Measurements from ENCODE around the gene PSMD10.

PSMD10 gene, protein sequence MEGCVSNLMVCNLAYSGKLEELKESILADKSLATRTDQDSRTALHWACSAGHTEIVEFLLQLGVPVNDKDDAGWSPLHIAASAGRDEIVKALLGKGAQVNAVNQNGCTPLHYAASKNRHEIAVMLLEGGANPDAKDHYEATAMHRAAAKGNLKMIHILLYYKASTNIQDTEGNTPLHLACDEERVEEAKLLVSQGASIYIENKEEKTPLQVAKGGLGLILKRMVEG

DNA sequence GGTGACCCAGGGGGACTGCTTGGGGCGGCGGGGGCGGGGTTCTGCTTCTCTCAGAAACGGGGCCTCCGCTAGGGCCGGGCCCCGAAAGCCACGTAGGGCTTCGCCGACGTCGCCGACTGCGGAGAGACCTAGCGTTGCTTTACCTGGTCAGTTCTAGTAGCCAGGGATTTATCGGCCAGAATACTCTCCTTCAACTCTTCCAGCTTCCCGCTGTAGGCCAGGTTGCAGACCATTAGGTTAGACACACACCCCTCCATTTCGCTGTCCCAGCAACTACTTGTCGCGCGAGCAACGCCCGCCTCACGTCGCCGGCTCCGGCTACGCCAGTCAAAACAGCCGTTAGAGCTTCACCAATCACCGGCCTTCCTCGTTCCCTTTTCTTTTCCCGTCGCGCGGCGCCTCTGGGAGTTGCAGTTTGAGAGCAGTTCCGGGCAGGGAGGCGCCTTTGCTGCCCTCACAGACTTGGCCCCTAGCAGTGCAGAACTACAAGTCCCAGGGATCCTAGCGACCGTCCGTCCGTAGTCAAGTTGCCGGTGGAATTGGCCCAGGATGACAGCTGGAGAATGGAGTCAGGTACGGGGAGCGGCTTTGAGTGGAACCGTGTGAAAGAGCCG is at the start of gene PSMD10, which contains the start of gene ATG4A:
TSS of gene PSMD10 (minus strand) at position 279 of the 614 bp plus-strand sequence. CDS start at position 257, 22 bp downstream.
TSS of gene ATG4A (plus strand) at position 515 of the 614 bp plus-strand sequence. CDS start at position 564, 49 bp downstream.
- peak; percentile 97 for DNase-seq

GRCh38 chrX:108138814-108139702 is 47.7 kb upstream of the PSMD10 start:
- DNase-seq: no peak

DNA sequence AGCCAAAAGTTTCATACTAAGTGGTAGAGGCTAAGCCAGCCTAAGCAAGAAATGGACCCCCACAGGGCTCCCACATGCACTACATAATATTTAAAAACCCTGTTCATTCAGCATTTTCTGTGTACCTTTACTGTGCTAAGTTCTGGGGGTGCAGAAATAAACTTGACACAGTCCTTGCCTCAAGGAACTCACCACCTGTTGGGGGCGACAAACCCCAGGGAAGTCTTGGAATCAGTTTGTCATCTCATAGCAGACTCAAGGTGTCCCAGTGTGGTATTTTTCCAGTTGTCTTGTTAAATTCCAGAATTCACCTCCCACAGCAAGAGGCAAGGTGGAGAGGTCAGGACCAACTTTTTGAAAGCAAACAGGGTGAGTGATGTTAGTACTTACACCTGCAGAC is 43.4 kb upstream of the PSMD10 start:
- no peak for DNase-seq

DNA sequence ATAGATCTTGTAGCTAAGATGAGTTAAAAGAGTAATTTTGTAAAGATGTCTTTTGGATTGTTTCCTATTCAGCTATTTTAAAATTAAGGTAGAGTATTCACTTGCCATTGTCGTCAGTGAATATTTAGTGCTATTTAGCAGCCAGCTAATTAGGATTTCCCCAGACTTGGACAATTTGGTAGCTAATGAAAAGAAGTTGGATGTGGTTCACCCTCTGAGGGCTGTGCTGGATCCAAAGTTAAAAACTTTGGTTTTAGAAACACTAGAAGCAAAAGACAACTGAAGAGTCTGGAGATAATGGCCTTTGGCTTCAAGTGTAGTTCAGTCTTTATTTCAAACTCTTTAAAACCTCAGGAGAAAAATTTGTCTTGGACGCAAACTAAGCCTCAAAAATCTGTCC is 41.5 kb upstream of the PSMD10 start:
- no peak for DNase-seq

DNA sequence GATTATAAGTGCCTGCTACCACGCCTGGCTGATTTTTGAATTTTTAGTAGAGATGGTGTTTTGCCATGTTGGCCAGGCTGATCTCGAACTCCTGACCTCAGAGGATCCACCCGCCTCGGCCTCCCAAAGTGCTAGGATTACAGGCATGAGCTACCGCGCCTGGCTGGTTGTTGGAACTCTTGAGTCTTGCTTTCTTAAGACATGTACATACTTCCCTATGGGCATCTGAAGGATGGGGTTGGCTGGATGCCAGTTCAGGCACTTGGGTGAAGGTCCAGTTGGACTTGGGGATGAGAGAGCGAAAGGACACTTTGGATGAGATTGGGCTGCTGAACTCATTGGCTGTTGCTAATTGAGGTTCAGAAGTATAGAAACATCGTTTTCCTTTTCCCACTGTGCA is 40.7 kb upstream of the PSMD10 start:
- no peak for DNase-seq

DNA sequence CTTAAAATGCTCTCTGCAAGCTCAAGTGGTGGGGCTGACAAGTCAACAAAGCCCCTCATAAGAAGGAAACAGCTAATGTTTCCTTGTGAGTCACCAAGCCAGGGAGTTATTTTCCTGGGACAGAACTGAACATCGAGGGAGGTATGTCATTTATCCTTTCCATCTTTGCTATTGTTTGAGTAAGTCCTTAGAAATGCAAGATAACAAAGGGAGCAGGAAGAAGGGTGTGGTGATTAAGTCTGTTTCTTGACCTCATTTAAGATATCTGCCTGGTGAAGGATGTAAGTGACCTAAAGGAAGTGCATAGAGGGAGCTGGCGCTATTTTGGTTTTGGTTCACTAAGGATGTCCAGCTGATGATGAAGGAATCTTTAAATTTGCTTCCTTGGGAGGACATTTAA is 40.1 kb upstream of the PSMD10 start:
- DNase-seq: no peak

DNA sequence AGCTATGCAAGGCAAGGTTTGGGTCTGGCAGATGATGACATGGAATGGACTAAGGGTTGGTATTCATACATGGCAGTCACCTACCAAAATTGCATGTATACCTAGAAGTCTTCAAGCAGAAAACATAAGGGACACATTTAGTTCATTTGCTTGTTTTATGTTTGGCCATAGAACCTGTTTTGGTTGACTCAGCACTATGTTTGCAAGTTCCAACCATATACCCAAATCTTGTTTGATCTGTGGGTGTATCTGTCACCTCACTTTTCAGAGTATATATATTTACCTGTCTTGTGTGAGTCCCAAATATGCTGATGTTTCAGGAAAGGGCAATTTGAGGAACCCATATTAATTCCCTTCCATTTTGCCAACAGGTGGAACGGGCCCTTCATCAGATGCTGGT is 39.5 kb upstream of the PSMD10 start:
- no peak for DNase-seq

- DNase-seq: no peak
These were observed 35.8 kb upstream of the PSMD10 start for GRCh38 chrX:108127152-108127551.

- DNase-seq: no peak
These were observed 35.3 kb upstream of the PSMD10 start for GRCh38 chrX:108126661-108127060.

DNA sequence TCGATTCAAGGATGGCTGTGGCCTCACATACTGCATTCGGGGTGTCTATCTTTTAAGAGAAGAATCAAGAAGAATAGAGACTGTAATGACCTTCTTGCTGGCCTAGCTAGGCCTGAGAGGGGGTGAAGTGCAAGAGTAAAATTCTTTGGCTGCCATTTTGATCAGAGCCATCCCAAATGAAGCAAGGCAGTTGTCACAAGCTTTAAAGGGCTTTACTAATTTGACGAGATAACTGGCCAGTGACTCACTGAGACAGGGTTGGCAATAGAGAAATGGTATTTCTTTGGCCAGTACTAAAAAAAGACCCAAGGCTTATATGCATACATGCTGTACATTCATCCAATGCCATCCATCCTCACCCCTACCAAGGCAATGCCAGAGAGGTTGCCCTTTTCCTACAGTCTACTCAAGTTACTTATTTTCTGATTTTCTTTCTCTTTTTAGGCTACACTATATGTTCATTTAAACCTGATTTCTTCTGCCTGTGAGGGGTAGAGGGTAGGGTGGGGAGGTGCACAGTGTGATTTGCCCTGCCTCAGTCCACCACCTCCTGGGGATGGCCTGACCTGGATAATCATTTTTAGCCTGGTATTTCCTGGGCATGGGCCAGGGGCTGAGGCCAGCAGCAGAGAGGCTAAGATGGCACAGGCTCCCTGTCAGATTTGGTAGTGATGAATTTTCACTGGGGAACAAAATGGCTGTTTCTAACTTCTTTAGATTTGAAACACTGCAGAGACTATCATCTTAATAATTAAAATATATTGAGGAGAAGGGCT is 32.4 kb upstream of the PSMD10 start:
- no peak for DNase-seq

DNA sequence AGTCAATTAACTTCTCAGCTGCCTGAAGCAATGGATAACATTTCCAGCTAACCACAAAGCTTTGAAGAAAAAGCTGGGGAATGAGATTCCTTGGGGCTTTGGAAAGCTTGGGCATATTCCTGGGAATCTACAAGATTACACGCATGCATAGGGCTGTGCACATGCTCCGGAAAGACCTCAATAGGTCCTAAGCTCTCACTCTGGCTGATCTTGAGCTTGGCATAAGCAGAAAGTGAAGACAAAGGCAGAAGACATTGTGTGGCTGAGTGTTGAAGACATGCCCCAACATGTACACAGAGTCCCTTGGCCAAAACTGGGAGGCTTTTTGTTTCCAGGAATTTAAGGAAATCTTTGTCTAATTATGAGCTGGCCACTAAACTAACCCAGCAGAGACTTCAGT is 31.4 kb upstream of the PSMD10 start:
- DNase-seq: no peak

GRCh38 chrX:108121291-108121690 is 29.9 kb upstream of the PSMD10 start:
- no peak for DNase-seq

DNA sequence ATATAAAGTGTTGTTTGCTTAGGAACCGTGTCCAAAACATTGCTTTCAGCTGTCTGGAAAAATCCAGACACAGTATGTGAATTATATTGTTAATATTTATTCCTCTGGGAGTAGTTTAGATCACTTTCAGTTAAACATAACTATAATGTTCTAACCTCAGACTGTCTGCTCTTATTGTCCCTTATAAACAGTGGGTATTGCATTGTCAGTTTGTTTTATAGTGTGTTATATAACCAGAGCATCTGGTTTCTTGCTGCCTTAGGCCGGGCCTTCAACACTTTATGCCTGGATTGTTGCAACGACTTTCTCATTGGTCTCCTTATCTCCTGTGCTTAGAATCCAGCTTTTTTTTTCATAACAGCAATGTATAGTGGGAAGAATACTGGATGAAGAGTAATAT is 26.6 kb upstream of the PSMD10 start:
- no peak for DNase-seq

- DNase-seq: no peak
These were observed 23.2 kb upstream of the PSMD10 start for GRCh38 chrX:108114541-108114940.

DNA sequence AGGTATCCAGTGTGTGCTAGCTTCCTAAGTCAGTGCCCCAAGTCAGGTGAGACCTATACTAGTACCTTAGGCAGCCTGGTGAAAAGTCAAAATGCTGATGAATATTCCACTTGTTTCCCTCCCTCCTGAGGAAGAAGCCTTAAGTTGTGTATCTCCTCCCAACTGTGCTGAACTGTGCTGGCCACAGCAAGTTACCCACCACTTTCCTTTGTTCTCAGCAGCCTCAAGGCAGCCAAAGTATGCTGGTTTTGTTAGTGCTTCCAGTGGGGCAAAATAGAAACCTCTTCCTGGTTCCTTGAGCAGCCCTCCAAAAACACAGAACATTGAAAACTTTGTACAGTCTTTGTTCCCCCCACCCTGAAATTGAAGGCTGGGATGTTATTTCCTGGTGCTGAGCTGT is 14.1 kb upstream of the PSMD10 start:
- no peak for DNase-seq

DNA sequence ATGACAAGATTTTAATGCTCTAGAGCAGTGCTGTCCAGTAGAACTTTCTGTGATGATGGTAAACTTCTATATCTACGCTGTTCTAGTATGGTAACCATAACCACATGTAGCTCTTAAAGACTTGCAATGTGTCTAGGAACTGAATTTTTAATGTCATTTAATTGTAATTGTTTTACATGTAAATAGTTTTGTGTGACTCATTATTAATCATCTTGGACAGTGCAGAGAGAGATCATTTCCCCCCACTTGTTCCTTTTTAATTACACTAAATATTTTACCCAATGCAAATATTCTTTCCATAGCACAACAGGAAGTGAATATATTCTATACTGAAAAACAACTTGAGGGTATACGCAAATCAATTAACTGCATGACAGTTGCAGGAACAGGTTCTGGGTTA is 6.0 kb upstream of the PSMD10 start:
- no peak for DNase-seq

DNA sequence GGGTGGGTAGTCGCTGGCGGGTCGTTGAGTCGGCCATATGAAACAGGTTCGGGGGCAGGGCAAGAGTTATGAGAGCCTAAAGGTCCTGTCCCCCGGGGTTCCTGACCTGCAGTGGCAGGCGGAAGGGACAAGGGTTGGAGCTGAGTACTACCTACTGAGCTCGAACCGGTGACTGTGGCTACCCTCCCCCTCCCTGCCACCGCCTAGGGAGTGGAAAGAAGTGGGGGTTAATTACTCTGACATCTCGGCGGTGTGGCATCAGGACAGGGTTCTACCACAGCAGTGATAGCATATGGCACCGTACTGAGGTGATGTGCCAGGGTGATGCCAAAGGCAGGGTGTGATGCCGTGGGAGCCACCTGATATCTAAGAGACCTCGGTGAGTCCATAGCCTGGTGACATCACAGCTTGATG is 543 bp upstream of the PSMD10 start:
- DNase-seq: peak in 1 of 2 experiments; percentile 55

DNA sequence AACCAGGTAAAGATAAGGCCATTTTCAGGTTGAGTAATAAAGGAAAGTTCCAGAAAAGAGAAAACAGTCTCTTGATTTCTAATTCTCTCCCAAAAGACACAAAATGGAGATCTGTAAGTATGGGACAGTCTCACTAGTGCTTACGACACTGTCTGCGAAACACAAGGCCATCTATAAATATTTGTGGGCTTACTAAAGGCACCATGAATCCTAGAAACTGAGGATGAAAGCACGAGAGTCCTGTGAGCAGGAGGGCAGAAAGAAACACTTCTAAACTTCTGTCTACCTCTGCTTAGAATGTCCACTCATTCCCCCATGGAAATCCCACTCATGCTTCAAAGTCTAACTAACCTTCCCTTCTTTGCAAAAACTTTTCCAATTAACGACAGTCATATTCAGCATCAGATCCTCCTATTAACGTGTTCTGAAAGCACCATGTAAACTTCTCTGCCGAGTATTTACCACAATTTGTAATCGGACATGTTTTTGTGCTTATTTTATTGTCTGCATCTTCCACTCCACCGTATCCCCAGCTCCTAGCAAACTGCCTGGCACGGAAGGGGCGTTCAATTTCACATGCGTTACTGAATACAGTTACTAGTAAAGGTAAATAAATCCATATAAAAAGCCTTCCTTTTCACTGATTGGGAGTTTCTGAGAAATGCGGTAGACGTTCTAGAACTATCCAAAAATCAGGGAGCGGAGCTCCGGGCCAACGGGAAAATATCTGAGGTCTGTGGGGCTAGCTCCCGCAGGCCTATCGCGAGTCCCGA is 665 bp downstream of the PSMD10 start:
- DNase-seq: no peak

GRCh38 chrX:108088511-108088910 is 2.8 kb downstream of the PSMD10 start:
- DNase-seq: no peak

- no peak for DNase-seq
These were observed 3.5 kb downstream of the PSMD10 start for GRCh38 chrX:108087792-108088191.

- DNase-seq: no peak
These were observed 10.2 kb downstream of the PSMD10 start for GRCh38 chrX:108081110-108081509.

DNA sequence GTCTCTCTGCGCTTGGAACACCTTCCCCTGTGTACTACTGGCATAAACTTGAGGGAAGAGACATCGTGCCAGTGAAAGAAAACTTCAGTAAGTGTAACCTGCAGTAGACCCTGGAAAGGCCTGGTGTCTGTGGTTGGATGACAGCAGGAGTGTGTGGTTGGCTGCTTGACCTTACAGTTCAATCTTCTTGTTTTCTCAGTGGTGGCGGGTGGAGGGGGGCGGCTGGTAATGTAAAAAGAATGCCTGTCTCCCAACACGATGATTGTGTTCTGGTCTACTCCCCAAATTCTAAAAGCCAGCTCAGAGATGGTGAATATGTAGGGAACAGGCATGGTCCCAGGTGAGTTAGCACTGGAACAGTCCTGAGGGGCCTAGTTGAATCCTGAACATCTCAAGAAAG is 18.6 kb downstream of the PSMD10 start:
- no peak for DNase-seq

Measured in NCI-H526 (cell line).